Right lobe of liver (tissue), 4 donors: ENCODE results near the gene MBP.

Experiments
- CTCF ChIP-seq, 4 donors: fragments of 200-600 bp in 3 of 4; fragments of 450-650 bp in 1 of 4; IDR thresholded peaks; one replicate each; pipeline versions ENCODE4 v1.5.1 to v1.8.0; 2016 to 2022; ENCODE audit warnings: antibody characterized with exemption in 4 of 4, mild to moderate bottlenecking in 2 of 4
- POLR2A ChIP-seq: fragments of 450-650 bp; IDR thresholded peaks from one replicate; pipeline ENCODE4 v1.6.1; 2017; ENCODE audit warnings: antibody characterized with exemption, mild to moderate bottlenecking
- donor health status: DM: no; HTN: no; CAD: no.
- donor health status: DM: no; HTN: no; CAD: no.
- donor health status: DM: no; HTN: yes; CAD: no.

DNA sequence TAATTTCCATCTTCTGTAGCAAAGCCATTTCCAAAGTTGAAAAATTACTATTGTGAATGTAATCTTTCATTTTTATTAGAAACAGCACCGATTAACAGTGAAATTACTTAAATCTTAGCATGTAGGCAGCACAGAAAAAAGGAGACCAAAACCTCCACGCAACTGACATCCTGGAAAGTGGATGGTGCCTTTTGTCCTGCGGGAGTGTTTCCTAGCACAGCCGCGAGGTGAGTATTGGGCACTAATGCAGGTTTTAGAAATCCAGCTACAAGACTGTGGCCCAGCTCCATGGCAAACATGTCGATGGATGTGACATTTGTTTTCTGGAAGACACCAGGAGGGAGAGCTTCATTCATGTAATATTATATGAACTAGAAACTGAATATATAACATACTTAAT is 86.9 kb downstream of the MBP start:
- TF ChIP-seq CTCF (IDR thresholded peaks at IDR 0.05): no peak
- TF ChIP-seq POLR2A: no peak
